Measurements from ENCODE around the gene SLC18A3.

Gene SLC18A3

GRCh38 chr10:49598164-49598856 is 11.8 kb upstream of the SLC18A3 start:
- CTCF ChIA-PET = no interaction called here
- H3K27ac ChIP-seq = no peak overlapping the region
- no peak for DNase-seq (ENCODE audit: low spot score)
- TF ChIP-seq CTCF (conservative IDR thresholded peaks at IDR 0.05; ENCODE audit: low read depth) = no peak
- POLR2A ChIA-PET (ENCODE audit: low non-redundant PET) = no interaction called here

GRCh38 chr10:49598986-49599385 is 11.1 kb upstream of the SLC18A3 start:
- POLR2A ChIA-PET (ENCODE audit: low non-redundant PET) = no interaction called here
- TF ChIP-seq CTCF (conservative IDR thresholded peaks at IDR 0.05; ENCODE audit: low read depth) = no peak
- H3K27ac ChIP-seq = no peak overlapping the region
- no peak for DNase-seq (ENCODE audit: low spot score)
- CTCF ChIA-PET = no interaction called here

GRCh38 chr10:49599546-49599945 is 10.6 kb upstream of the SLC18A3 start:
- ChIA-PET POLR2A (ENCODE audit: low non-redundant PET) (no interaction called here), CTCF (no interaction called here)
- H3K27ac ChIP-seq = no peak overlapping the region
- DNase-seq (ENCODE audit: low spot score) = no peak
- TF ChIP-seq CTCF (conservative IDR thresholded peaks at IDR 0.05; ENCODE audit: low read depth) = no peak

- CTCF ChIA-PET = interaction anchor here (0.6 kb wide), 1 partner anchor 142 kb away, joined by 3 read pairs; no protein-coding TSS in a partner anchor
- DNase-seq (ENCODE audit: low spot score) = no peak
- POLR2A ChIA-PET (ENCODE audit: low non-redundant PET) = no interaction called here
- no peak for TF ChIP-seq CTCF (conservative IDR thresholded peaks at IDR 0.05; ENCODE audit: low read depth)
- H3K27ac ChIP-seq = no peak overlapping the region
Measured at GRCh38 chr10:49600046-49600445, 10.1 kb upstream of the SLC18A3 start.

- peak overlapping the region; percentile 68 for H3K27ac ChIP-seq
- no peak for DNase-seq (ENCODE audit: low spot score)
- ChIA-PET CTCF (no interaction called here), POLR2A (ENCODE audit: low non-redundant PET) (no interaction called here)
- TF ChIP-seq CTCF (conservative IDR thresholded peaks at IDR 0.05; ENCODE audit: low read depth) = no peak
Measured at GRCh38 chr10:49600781-49601400, 9.2 kb upstream of the SLC18A3 start.

- CTCF ChIA-PET = interaction anchor here (0.5 to 0.6 kb wide), 2 partner anchors 189 to 190 kb away, joined by 3 to 5 read pairs; no protein-coding TSS in a partner anchor
- peak; percentile 71 for DNase-seq (ENCODE audit: low spot score)
- no peak for TF ChIP-seq CTCF (conservative IDR thresholded peaks at IDR 0.05; ENCODE audit: low read depth)
- H3K27ac ChIP-seq = peak overlapping the region; percentile 68
- POLR2A ChIA-PET (ENCODE audit: low non-redundant PET) = no interaction called here
Measured at GRCh38 chr10:49601857-49602256, 8.3 kb upstream of the SLC18A3 start.
